Kidney (tissue), 14 donors: ENCODE data around the gene CCDC136. TPM values are rescaled to one million over a fixed set of nuclear protein-coding genes. Genes with fewer than 3 reads are reported as not detected.

ENCODE experiments used
- DNase-seq, 5 donors: peaks; one replicate each; pipeline ENCODE4 v3.0.0-alpha.2; 2013 to 2020
- FAIRE-seq: peaks from 2 replicates; lab custom pipeline; 2012; peaks lifted over from hg19 to GRCh38; lab: Jason Lieb, UNC
- H3K27ac ChIP-seq, 2 donors: one replicate each; pipeline ENCODE4 v1.7.0; 2013; ENCODE audit warnings: low read depth in 2 of 2, low read length in 2 of 2, inconsistent platforms in 1 of 2
- H3K27me3 ChIP-seq: one replicate; pipeline ENCODE4 v1.7.1; 2013; ENCODE audit warnings: low read length, inconsistent platforms; ENCODE audit not compliant: control insufficient read depth, insufficient read depth
- H3K36me3 ChIP-seq, 3 donors: one replicate each; pipeline versions ENCODE4 v1.7.0 to v1.7.1; 2013; ENCODE audit warnings: low read length in 3 of 3, control low read depth in 1 of 3, inconsistent platforms in 1 of 3; ENCODE audit not compliant: insufficient read depth in 3 of 3, control insufficient read depth in 2 of 3
- H3K4me1 ChIP-seq, 3 donors: one replicate each; pipeline versions ENCODE4 v1.7.0 to v1.7.1; 2013; ENCODE audit warnings: low read length in 3 of 3, inconsistent platforms in 1 of 3, low read depth in 1 of 3; ENCODE audit not compliant: control insufficient read depth in 2 of 3, insufficient read depth in 2 of 3
- H3K4me3 ChIP-seq, 3 donors: one replicate each; pipeline versions ENCODE4 v1.7.0 to v1.8.1; 2013; ENCODE audit warnings: low read length in 3 of 3, control low read depth in 1 of 3, inconsistent platforms in 1 of 3
- H3K9ac ChIP-seq, 3 donors: one replicate each; pipeline versions ENCODE4 v1.7.0 to v1.7.1; 2013; ENCODE audit warnings: low read length in 3 of 3, control low read depth in 1 of 3, inconsistent platforms in 1 of 3
- H3K9me3 ChIP-seq, 3 donors: one replicate each; pipeline versions ENCODE4 v1.7.0 to v1.7.1; 2013; ENCODE audit warnings: low read length in 3 of 3, control low read depth in 1 of 3, inconsistent platforms in 1 of 3; ENCODE audit not compliant: control insufficient read depth in 2 of 3, insufficient read depth in 1 of 3
- intact Hi-C: fragments of 100-400 bp; cut with DNase I; formaldehyde crosslinking; loops from one replicate; pipeline ENCODE4 v1.11.1; 2022
- polyA plus RNA-seq: library from polyadenylated mRNA; stranded (reverse); fragments of 350-450 nt; fragmentation: Illumina TruSeq; extraction: RNeasy Lipid Tissue Mini Kit (QIAGEN cat#74804); gene quantifications from one replicate; pipeline ENCODE4 v1.2.3, GENCODE V29; 2014; ENCODE audit warnings: low read depth, low replicate concordance; ENCODE audit not compliant: insufficient read depth
- total RNA-seq: library from RNA; stranded (reverse); fragmentation: NEBNext Ultra II Directional; extraction: Animal tissue kit (Norgen Biotek cat#: 25700); gene quantifications from one replicate; pipeline ENCODE4 v1.2.1, GENCODE V29; 2021
- TF ChIP-seq, protein P1 (sequence below): IDR thresholded peaks from 3 replicates; pipeline ENCODE4 v1.5.1; 2012; ENCODE audit warnings: mild to moderate bottlenecking, moderate library complexity, borderline replicate concordance; ENCODE audit not compliant: insufficient read depth; ENCODE audit errors: extremely low read depth
- donor health status: control.
- donor health status: control.
- donor health status: control.
- donor health status: control.
- donor health status: control.
- donor health status: DM: yes; HTN: yes; CAD: no.
- donor health status: Normal renal cell carcinoma (clear cell type).

The CCDC136 gene
- total and polyA plus RNA-seq, 2 donors from 2014 or later: 1.4 to 4.2 TPM

GRCh38 chr7:128867842-128868623 is 76.3 kb downstream of the CCDC136 start:
- peaks cover 0 to 16% (median 0%) of the 10 kb centered on the region in 3 donors for H3K36me3 ChIP-seq
- H3K27me3 ChIP-seq: no peaks in the 10 kb centered on the region
- H3K9ac ChIP-seq: no peak overlapping the region
- H3K9me3 ChIP-seq: no peaks in the 10 kb centered on the region
- H3K27ac ChIP-seq: no peak overlapping the region
- TF ChIP-seq, protein P1, sequence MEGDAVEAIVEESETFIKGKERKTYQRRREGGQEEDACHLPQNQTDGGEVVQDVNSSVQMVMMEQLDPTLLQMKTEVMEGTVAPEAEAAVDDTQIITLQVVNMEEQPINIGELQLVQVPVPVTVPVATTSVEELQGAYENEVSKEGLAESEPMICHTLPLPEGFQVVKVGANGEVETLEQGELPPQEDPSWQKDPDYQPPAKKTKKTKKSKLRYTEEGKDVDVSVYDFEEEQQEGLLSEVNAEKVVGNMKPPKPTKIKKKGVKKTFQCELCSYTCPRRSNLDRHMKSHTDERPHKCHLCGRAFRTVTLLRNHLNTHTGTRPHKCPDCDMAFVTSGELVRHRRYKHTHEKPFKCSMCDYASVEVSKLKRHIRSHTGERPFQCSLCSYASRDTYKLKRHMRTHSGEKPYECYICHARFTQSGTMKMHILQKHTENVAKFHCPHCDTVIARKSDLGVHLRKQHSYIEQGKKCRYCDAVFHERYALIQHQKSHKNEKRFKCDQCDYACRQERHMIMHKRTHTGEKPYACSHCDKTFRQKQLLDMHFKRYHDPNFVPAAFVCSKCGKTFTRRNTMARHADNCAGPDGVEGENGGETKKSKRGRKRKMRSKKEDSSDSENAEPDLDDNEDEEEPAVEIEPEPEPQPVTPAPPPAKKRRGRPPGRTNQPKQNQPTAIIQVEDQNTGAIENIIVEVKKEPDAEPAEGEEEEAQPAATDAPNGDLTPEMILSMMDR: no peak
- intact Hi-C loops: no loop called here
- FAIRE-seq (no peak), DNase-seq (peak in 1 of 5 donors; percentile 40)
- peaks cover 0 to 13% (median 7%) of the 10 kb centered on the region in 3 donors for H3K4me1 ChIP-seq
- H3K4me3 ChIP-seq: no peak overlapping the region

DNA sequence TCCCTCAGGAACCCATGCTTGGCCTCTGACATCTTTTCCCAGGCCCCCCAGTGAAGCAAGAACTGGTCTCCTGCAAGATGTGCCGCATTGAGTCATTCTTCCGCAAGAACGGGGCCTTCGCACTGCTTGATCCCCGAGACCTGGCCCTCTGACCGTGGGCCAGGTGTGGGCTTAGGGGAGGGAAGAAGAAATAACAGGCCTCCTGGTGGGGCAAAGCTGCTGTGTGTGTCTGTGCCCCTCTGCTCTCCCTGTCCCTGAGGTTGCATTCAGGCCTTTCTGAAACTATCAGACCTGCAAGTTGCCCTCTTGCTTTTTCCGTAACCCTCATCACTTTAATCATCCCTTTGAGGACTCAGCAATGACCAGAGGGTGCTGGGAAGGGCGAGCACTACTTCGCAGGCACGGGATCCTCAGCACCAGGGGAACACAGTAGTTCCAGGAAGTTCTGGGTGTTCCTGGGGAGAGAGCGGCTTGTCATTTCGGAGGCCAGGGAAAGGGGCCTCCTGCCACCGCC is 76.9 kb downstream of the CCDC136 start:
- Histone ChIP-seq H3K4me1 (peaks cover 0 to 13% (median 5%) of the 10 kb centered on the region in 3 donors), H3K36me3 (peaks cover 0 to 16% (median 0%) of the 10 kb centered on the region in 3 donors), H3K27ac (no peak overlapping the region), H3K9me3 (no peaks in the 10 kb centered on the region), H3K4me3 (peak overlapping the region in 1 of 3 donors; percentile 49), H3K27me3 (no peaks in the 10 kb centered on the region), H3K9ac (peak overlapping the region in 2 of 3 donors; percentile 4 to 19)
- intact Hi-C loops: no loop called here
- DNase-seq (no peak), FAIRE-seq (no peak)
- TF ChIP-seq, protein P1: no peak

GRCh38 chr7:128869138-128869943 is 77.6 kb downstream of the CCDC136 start:
- Histone ChIP-seq H3K9ac (peak overlapping the region in 2 of 3 donors; percentile 19 to 39), H3K4me1 (peaks cover 0 to 13% (median 4%) of the 10 kb centered on the region in 3 donors), H3K27ac (no peak overlapping the region), H3K9me3 (no peaks in the 10 kb centered on the region), H3K27me3 (no peaks in the 10 kb centered on the region), H3K36me3 (peaks cover 0 to 16% (median 0%) of the 10 kb centered on the region in 3 donors), H3K4me3 (peak overlapping the region in 1 of 3 donors; percentile 49)
- FAIRE-seq (no peak), DNase-seq (peak; percentile 57 to 85 (median 76))
- TF ChIP-seq, protein P1: no peak
- intact Hi-C loops: no loop called here
